ENCODE results near the gene ZNF557. TPM values are rescaled to one million over a fixed set of nuclear protein-coding genes. Genes with fewer than 3 reads are reported as not detected.

Gene ZNF557
- total RNA-seq = 13.4 and 13.8 TPM in 2 replicates

DNA sequence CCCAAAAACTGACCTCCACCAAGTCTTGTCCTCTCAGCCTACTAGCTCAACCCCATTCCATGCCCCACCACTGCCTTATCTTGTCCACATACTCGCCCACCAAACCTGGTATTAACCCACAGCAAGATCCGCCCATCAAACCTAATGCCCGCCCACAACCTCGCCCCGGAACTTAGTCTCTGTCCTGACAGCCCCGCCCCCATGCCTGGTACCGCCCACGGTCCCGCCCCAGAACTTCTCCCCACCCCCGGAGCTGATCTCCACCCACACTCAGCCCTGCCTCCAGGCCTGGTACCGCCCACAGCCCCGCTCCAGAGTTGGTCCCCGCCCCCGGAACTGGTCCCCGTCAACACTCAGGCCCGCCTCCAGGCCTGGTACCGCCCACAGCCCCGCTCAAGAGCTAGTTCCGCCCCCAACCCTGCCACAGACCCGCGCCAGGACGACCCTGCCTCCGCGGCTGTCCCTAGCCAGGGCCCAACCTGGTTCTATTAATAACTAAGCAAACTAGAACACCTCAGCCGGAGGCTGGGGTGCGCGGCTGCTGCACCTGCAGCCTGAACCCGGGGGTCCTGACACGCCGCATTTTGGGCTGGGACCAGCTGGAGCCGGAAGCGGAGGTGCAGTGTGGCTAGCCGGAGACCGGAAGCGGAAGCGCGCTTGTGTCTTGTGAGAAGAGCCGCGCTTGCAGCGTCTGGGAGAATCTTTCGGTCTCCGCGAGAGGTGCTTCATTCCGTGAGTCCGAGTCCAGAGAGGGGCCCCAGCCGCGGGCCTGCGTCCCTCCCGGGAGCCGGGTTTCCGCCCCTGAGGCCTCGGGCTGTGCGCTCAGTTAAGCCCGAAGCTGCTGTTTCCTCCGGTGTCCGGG, at the start of gene ZNF557:
Gene ZNF557 (plus strand): TSS at position 662 of the 862 bp plus-strand sequence. CDS start 5,372 bp downstream, outside the sequence.

GRCh38 chr19:7021331-7021730, 48.2 kb upstream of the ZNF557 start, which contains the start of gene MBD3L2B:
TSS of gene MBD3L2B (minus strand) at chr19:7021431. CDS start at chr19:7021397, 34 bp downstream.

GRCh38 chr19:7030278-7030677, 39.2 kb upstream of the ZNF557 start, which contains the start of gene MBD3L5:
TSS of gene MBD3L5 (plus strand) at chr19:7030578. CDS start at chr19:7030612, 34 bp downstream.

GRCh38 chr19:7040079-7040478, 29.4 kb upstream of the ZNF557 start, which contains the start of gene MBD3L4:
TSS of gene MBD3L4 (minus strand) at chr19:7040179. CDS start at chr19:7040144, 35 bp downstream.

GRCh38 chr19:7049021-7049420, 20.5 kb upstream of the ZNF557 start, which contains the start of gene MBD3L2:
TSS of gene MBD3L2 (plus strand) at chr19:7049321. CDS start at chr19:7049374, 53 bp downstream.

DNA sequence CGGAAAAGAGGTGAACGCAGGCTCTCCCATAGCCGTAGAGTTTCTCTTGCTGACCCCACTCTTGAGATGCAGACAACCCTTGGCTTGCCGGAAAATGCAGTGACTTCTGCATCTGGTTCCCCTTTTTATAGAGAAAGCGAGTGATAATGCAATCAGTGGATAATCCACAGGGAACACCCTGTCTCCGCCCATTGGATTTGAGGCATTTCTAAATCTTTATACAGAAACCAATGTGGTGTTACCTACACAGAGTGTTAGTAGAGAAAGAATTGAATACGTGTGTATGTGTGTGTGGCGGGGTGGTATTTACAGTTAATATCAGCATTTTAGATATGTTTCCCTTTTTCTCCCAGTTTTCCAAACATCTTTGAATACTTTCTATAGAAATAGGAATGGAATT, 10.9 kb upstream of the ZNF557 start, which contains the start of gene MBD3L3:
Gene MBD3L3 (minus strand): TSS at position 101 of the 400 bp plus-strand sequence. CDS start 71 bp downstream, at position 30.

Other genes with a start within 250 kb of the ZNF557 start
- gene ADGRE1, start 182.1 kb upstream of the ZNF557 start, total RNA-seq = not detected in 2 replicates
- not detected in 2 replicates for gene MBD3L2B, start 48.3 kb upstream of the ZNF557 start, total RNA-seq
- gene MBD3L5, start 39.1 kb upstream of the ZNF557 start, total RNA-seq = not detected in 2 replicates
- gene MBD3L4, start 29.5 kb upstream of the ZNF557 start, total RNA-seq = not detected in 2 replicates
- gene MBD3L2, start 20.4 kb upstream of the ZNF557 start, total RNA-seq = not detected in 2 replicates
- not detected in 2 replicates for gene MBD3L3, start 11.0 kb upstream of the ZNF557 start, total RNA-seq
- gene INSR, start 224.7 kb downstream of the ZNF557 start, total RNA-seq = 77.0 and 149 TPM in 2 replicates

Measured in vein endothelial cell (primary cell).